ENCODE results near the gene KLF1. TPM values are rescaled to one million over a fixed set of nuclear protein-coding genes. Genes with fewer than 3 reads are reported as not detected.

KLF1 gene
- total RNA-seq, 1 donor from 2014 or later: not detected

DNA sequence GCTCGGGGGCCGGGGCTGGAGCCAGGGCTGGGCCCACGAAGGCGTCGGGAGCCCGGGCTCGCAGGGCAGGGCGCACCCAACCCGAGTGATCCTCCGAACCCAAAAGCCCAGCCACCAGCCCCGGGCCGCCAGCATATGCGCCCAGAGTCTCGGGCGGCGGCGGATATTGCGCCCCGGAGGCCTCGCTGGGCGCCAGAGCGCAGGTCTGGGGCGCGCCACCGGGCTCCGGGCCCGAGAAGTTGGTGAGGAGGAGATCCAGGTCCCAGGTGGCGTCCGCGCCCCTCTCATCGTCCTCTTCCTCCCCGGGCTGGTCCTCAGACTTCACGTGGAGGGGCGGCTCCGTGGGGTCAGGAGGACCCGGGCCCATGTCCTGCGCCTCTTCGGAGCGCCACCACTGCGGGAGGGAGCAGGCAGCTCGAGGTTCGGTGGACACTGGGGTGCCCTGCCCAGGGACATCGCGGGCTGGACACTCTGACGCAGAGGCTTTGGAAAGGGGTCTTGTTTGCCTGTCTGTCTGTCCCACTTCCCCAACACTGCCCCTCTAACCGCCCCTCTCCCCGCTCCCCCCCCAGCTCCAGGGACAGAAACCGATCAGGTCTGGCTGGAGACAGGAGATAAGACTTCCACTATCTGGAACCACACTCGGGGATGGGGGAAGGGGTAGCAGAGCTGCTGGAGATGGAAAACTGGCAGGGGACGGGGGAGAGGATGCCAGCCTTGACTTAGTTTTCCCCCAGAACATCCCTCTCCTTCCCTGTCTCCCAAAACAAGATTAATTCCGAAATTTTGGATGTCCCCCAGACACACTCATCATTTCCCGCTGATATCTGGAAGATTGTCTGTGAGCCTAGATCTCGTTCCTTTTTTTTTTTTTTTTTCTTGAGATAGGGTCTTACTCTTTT lies 1.0 kb downstream of the KLF1 start:
- peaks cover 5% of the 10 kb centered on the region for H3K9me3 Mint-ChIP-seq (ENCODE audit: unreplicated experiment)
- DNase-seq: no peak
- H3K36me3 Mint-ChIP-seq (ENCODE audit: unreplicated experiment): no peaks in the 10 kb centered on the region
- H3K4me3 Mint-ChIP-seq (ENCODE audit: unreplicated experiment): peak overlapping the region; percentile 69
- peaks cover 20% of the 10 kb centered on the region for H3K27me3 Mint-ChIP-seq (ENCODE audit: unreplicated experiment)
- TF ChIP-seq, protein P1, sequence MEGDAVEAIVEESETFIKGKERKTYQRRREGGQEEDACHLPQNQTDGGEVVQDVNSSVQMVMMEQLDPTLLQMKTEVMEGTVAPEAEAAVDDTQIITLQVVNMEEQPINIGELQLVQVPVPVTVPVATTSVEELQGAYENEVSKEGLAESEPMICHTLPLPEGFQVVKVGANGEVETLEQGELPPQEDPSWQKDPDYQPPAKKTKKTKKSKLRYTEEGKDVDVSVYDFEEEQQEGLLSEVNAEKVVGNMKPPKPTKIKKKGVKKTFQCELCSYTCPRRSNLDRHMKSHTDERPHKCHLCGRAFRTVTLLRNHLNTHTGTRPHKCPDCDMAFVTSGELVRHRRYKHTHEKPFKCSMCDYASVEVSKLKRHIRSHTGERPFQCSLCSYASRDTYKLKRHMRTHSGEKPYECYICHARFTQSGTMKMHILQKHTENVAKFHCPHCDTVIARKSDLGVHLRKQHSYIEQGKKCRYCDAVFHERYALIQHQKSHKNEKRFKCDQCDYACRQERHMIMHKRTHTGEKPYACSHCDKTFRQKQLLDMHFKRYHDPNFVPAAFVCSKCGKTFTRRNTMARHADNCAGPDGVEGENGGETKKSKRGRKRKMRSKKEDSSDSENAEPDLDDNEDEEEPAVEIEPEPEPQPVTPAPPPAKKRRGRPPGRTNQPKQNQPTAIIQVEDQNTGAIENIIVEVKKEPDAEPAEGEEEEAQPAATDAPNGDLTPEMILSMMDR (IDR thresholded peaks at IDR 0.05; ENCODE audit: partially characterized antibody, unreplicated experiment): no peak
- peak overlapping the region; percentile 53 for H3K27ac Mint-ChIP-seq (ENCODE audit: unreplicated experiment)
- peaks cover 2% of the 10 kb centered on the region for H3K4me1 Mint-ChIP-seq (ENCODE audit: low read depth, unreplicated experiment)

DNA sequence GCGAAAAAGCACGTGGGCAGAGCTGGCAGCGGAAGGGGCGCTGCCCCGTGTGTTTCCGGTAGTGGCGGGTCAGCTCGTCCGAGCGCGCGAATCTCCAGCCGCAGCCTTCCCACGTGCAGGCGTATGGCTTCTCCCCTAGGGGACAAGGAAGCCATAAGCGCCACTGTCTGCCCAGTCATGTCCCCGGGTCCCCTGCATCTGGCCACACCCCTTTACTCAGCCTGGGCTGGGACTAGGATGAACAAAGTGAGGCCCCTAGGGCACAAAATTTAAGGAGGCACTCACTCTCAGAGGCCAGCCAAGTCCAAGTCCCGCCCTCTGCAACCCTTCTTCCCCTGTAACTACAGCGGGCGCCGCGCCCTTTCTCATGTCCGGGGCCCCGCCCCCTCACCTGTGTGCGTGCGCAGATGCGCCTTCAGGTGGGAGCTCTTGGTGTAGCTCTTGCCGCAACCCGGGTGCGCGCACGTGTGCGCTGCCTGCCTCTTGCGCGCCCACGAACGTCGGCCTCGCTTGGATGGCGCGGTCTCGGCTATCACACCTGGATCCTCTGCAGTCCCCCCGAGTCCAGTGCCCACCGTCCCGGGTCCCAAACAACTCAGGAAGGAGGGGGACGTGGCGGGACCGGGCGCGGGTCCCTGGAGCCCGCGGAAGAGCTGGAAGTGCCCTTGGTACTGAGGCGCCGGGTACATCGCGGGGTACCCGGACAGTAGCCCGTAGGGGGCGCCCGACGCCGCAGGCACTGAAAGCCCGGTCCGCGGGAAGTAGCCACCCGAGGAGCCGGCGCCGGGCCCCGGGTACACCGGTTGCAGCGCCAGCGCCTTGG lies 1.9 kb downstream of the KLF1 start:
- H3K4me1 Mint-ChIP-seq (ENCODE audit: low read depth, unreplicated experiment): no peaks in the 10 kb centered on the region
- peaks cover 5% of the 10 kb centered on the region for H3K9me3 Mint-ChIP-seq (ENCODE audit: unreplicated experiment)
- peaks cover 16% of the 10 kb centered on the region for H3K27me3 Mint-ChIP-seq (ENCODE audit: unreplicated experiment)
- H3K4me3 Mint-ChIP-seq (ENCODE audit: unreplicated experiment): peak overlapping the region; percentile 77
- DNase-seq: peak; percentile 83
- H3K27ac Mint-ChIP-seq (ENCODE audit: unreplicated experiment): no peak overlapping the region
- no peaks in the 10 kb centered on the region for H3K36me3 Mint-ChIP-seq (ENCODE audit: unreplicated experiment)
- TF ChIP-seq, protein P1 (IDR thresholded peaks at IDR 0.05; ENCODE audit: partially characterized antibody, unreplicated experiment): peak; percentile 63

DNA sequence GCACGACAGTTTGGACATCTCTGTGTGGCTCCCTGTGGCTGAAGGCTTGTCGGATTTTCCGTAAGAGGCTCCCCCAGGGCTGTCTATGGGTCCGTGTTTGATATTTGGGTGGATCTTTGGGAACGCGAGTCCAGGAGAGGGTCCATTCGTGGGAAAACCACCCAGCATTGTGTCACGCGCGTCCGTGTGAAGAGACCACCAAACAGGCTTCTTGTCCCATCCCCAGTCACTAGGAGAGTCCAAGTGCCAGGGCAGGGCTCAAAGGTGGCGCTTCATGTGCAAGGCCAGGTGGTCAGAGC lies 2.4 kb downstream of the KLF1 start:
- H3K27ac Mint-ChIP-seq (ENCODE audit: unreplicated experiment): no peak overlapping the region
- H3K4me3 Mint-ChIP-seq (ENCODE audit: unreplicated experiment): no peak overlapping the region
- peaks cover 5% of the 10 kb centered on the region for H3K9me3 Mint-ChIP-seq (ENCODE audit: unreplicated experiment)
- H3K4me1 Mint-ChIP-seq (ENCODE audit: low read depth, unreplicated experiment): no peaks in the 10 kb centered on the region
- TF ChIP-seq, protein P1 (IDR thresholded peaks at IDR 0.05; ENCODE audit: partially characterized antibody, unreplicated experiment): no peak
- no peaks in the 10 kb centered on the region for H3K36me3 Mint-ChIP-seq (ENCODE audit: unreplicated experiment)
- peaks cover 16% of the 10 kb centered on the region for H3K27me3 Mint-ChIP-seq (ENCODE audit: unreplicated experiment)
- DNase-seq: no peak

DNA sequence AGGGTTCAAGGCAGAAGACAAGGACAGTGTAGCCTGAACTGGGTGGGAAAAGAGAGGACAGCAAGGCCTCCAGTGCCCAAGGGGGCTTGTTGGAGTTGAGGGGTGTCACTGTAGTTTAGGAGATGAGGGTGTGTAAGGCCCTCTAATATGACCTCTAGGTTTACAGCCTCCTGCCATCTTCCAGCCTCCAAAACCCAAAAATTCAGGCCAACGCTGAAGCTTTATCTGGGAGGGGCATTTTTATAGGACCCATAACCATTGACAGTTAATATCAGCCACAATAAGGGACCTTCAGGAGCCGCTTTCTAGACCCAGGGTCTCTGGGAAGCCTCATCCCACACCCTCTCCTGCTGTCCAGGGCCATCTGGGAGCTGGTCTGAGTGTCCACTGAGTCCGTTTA lies 2.8 kb downstream of the KLF1 start:
- Mint-ChIP-seq H3K4me1 (ENCODE audit: low read depth, unreplicated experiment) (no peaks in the 10 kb centered on the region), H3K36me3 (ENCODE audit: unreplicated experiment) (no peaks in the 10 kb centered on the region), H3K27me3 (ENCODE audit: unreplicated experiment) (peaks cover 16% of the 10 kb centered on the region), H3K9me3 (ENCODE audit: unreplicated experiment) (peaks cover 5% of the 10 kb centered on the region), H3K27ac (ENCODE audit: unreplicated experiment) (no peak overlapping the region), H3K4me3 (ENCODE audit: unreplicated experiment) (no peak overlapping the region)
- TF ChIP-seq, protein P1 (IDR thresholded peaks at IDR 0.05; ENCODE audit: partially characterized antibody, unreplicated experiment): no peak
- no peak for DNase-seq

Data from glutamatergic neuron (in vitro differentiated cells).